DMS153 (cell line): ENCODE data around the gene EPHB2.
A peak's percentile ranks its signal among the peaks of the same experiment; 100 is the strongest.
"Not testable (repeated sequence)": the region's sequence is repeated elsewhere in the genome, so short reads cannot be mapped to it uniquely, and the experiment has no call there.

ENCODE experiments used
- DNase-seq: peaks from one replicate; lab custom pipeline; 2025; lab: John Stamatoyannopoulos, UW

Gene EPHB2

GRCh38 chr1:22915231-22915630 is 204.6 kb downstream of the EPHB2 start:
- DNase-seq: no peak

- no peak for DNase-seq
Measured at GRCh38 chr1:22915816-22916470, 205.3 kb downstream of the EPHB2 start.

- DNase-seq: peak; percentile 63
Measured at GRCh38 chr1:22916471-22916820, 205.8 kb downstream of the EPHB2 start.

- no peak for DNase-seq
Measured at GRCh38 chr1:22917989-22918388, 207.3 kb downstream of the EPHB2 start.

- no peak for DNase-seq
Measured at GRCh38 chr1:22918644-22919043, 208.0 kb downstream of the EPHB2 start.

GRCh38 chr1:22919341-22920025 is 208.8 kb downstream of the EPHB2 start:
- DNase-seq: no peak

- no peak for DNase-seq
Measured at GRCh38 chr1:22920026-22920733, 209.5 kb downstream of the EPHB2 start.

GRCh38 chr1:22920734-22921451 is 210.3 kb downstream of the EPHB2 start:
- no peak for DNase-seq

GRCh38 chr1:22921452-22922126 is 210.9 kb downstream of the EPHB2 start:
- DNase-seq: no peak

GRCh38 chr1:22922640-22923039 is 212.0 kb downstream of the EPHB2 start:
- no peak for DNase-seq

- DNase-seq: no peak
Measured at GRCh38 chr1:22925111-22925510, 214.5 kb downstream of the EPHB2 start.

GRCh38 chr1:22930240-22930912 is 219.7 kb downstream of the EPHB2 start:
- no peak for DNase-seq

- no peak for DNase-seq
Measured at GRCh38 chr1:22932803-22933470, 222.3 kb downstream of the EPHB2 start.

- DNase-seq: no peak
Measured at GRCh38 chr1:22935433-22935832, 224.8 kb downstream of the EPHB2 start.

GRCh38 chr1:22936681-22937080 is 226.0 kb downstream of the EPHB2 start:
- DNase-seq: no peak

- no peak for DNase-seq
Measured at GRCh38 chr1:22941257-22941656, 230.6 kb downstream of the EPHB2 start.

- DNase-seq: no peak
Measured at GRCh38 chr1:22944346-22945055, 233.9 kb downstream of the EPHB2 start.

GRCh38 chr1:22945171-22945570 is 234.5 kb downstream of the EPHB2 start:
- DNase-seq: not testable (repeated sequence)

- peak; percentile 16 for DNase-seq
Measured at GRCh38 chr1:22949822-22950331, 239.2 kb downstream of the EPHB2 start.

GRCh38 chr1:22951796-22952195 is 241.2 kb downstream of the EPHB2 start:
- no peak for DNase-seq
